ENCODE data around the gene SLC38A7. TPM values are rescaled to one million over a fixed set of nuclear protein-coding genes. Genes with fewer than 3 reads are reported as not detected.
"Not testable (repeated sequence)": the region's sequence is repeated elsewhere in the genome, so short reads cannot be mapped to it uniquely, and the experiment has no call there.

SLC38A7 gene
- polyA plus RNA-seq, 3 donors = 3.2 to 7.4 (median 4.5) TPM

GRCh38 chr16:58685084-58685449, 497 bp upstream of the SLC38A7 start:
- 74 to 89% (median 87%) methylated on average over 6 of the region's 6 CpGs for WGBS, 3 donors
- no peak overlapping the region for H3K27ac ChIP-seq (ENCODE audit: low read depth, low read length)

- 6% methylated on average over 3 of the region's 3 CpGs for WGBS, 3 donors
- no peak overlapping the region for H3K27ac ChIP-seq (ENCODE audit: low read depth, low read length)
Measured at GRCh38 chr16:58684001-58684353, 593 bp downstream of the SLC38A7 start.

- no peak overlapping the region for H3K27ac ChIP-seq (ENCODE audit: low read depth, low read length)
- 92 to 94% (median 93%) methylated on average over 16 of the region's 16 CpGs for WGBS, 3 donors
Measured at GRCh38 chr16:58679763-58680162, 4.8 kb downstream of the SLC38A7 start.

- WGBS, 3 donors = 68 to 74% (median 72%) methylated on average over 3 of the region's 3 CpGs
- no peak overlapping the region for H3K27ac ChIP-seq (ENCODE audit: low read depth, low read length)
Measured at GRCh38 chr16:58678716-58679115, 5.9 kb downstream of the SLC38A7 start.

GRCh38 chr16:58678269-58678668, 6.3 kb downstream of the SLC38A7 start:
- WGBS, 3 donors = 87 to 95% (median 95%) methylated on average over 4 of the region's 4 CpGs
- no peak overlapping the region for H3K27ac ChIP-seq (ENCODE audit: low read depth, low read length)

- WGBS, 3 donors = 92 to 97% (median 95%) methylated on average over 18 of the region's 18 CpGs
- no peak overlapping the region for H3K27ac ChIP-seq (ENCODE audit: low read depth, low read length)
Measured at GRCh38 chr16:58670946-58671583, 13.5 kb downstream of the SLC38A7 start.

GRCh38 chr16:58670177-58670576, 14.4 kb downstream of the SLC38A7 start:
- no peak overlapping the region for H3K27ac ChIP-seq (ENCODE audit: low read depth, low read length)

- WGBS, 3 donors = 80 to 83% (median 81%) methylated on average over 8 of the region's 8 CpGs
- no peak overlapping the region for H3K27ac ChIP-seq (ENCODE audit: low read depth, low read length)
Measured at GRCh38 chr16:58665200-58665599, 19.4 kb downstream of the SLC38A7 start.

- H3K27ac ChIP-seq (ENCODE audit: low read depth, low read length) = no peak overlapping the region
- WGBS, 3 donors = 35 to 40% (median 39%) methylated on average over 12 of the region's 12 CpGs
Measured at GRCh38 chr16:58661199-58661830, 23.3 kb downstream of the SLC38A7 start.

GRCh38 chr16:58659911-58660310, 24.7 kb downstream of the SLC38A7 start:
- H3K27ac ChIP-seq (ENCODE audit: low read depth, low read length) = not testable (repeated sequence)
- WGBS, 3 donors = 86 to 93% (median 86%) methylated on average over 11 of the region's 11 CpGs

- 69 to 90% (median 76%) methylated on average over 3 of the region's 3 CpGs for WGBS, 3 donors
Measured at GRCh38 chr16:58658796-58659211, 25.8 kb downstream of the SLC38A7 start.

GRCh38 chr16:58656899-58657298, 27.7 kb downstream of the SLC38A7 start:
- H3K27ac ChIP-seq (ENCODE audit: low read depth, low read length) = no peak overlapping the region
- 75 to 89% (median 82%) methylated on average over 4 of the region's 4 CpGs for WGBS, 3 donors

More at GRCh38 chr16:58658796-58659211, 25.8 kb downstream of the SLC38A7 start:
- no peak overlapping the region for H3K27ac ChIP-seq (ENCODE audit: low read depth, low read length)

- H3K27ac ChIP-seq (ENCODE audit: low read depth, low read length) = no peak overlapping the region
- WGBS, 3 donors = 33 to 95% (median 89%) methylated on average over 8 of the region's 8 CpGs
Measured at GRCh38 chr16:58655215-58655596, 29.4 kb downstream of the SLC38A7 start.

GRCh38 chr16:58654560-58655214, 29.9 kb downstream of the SLC38A7 start:
- H3K27ac ChIP-seq (ENCODE audit: low read depth, low read length) = no peak overlapping the region
- 57 to 84% (median 76%) methylated on average over 7 of the region's 7 CpGs for WGBS, 3 donors

GRCh38 chr16:58652741-58653140, 31.8 kb downstream of the SLC38A7 start:
- H3K27ac ChIP-seq (ENCODE audit: low read depth, low read length) = no peak overlapping the region
- WGBS, 3 donors = 31 to 47% (median 43%) methylated on average over 3 of the region's 3 CpGs

GRCh38 chr16:58651965-58652348, 32.6 kb downstream of the SLC38A7 start:
- 77 to 78% (median 78%) methylated on average over 3 of the region's 3 CpGs for WGBS, 3 donors
- H3K27ac ChIP-seq (ENCODE audit: low read depth, low read length) = no peak overlapping the region

GRCh38 chr16:58649707-58650106, 34.9 kb downstream of the SLC38A7 start:
- 56 to 86% (median 69%) methylated on average over 3 of the region's 3 CpGs for WGBS, 3 donors
- H3K27ac ChIP-seq (ENCODE audit: low read depth, low read length) = no peak overlapping the region

- 87 to 91% (median 89%) methylated on average over 4 of the region's 4 CpGs for WGBS, 3 donors
- H3K27ac ChIP-seq (ENCODE audit: low read depth, low read length) = no peak overlapping the region
Measured at GRCh38 chr16:58647107-58647506, 37.5 kb downstream of the SLC38A7 start.

- H3K27ac ChIP-seq (ENCODE audit: low read depth, low read length) = no peak overlapping the region
- 85 to 91% (median 88%) methylated on average over 8 of the region's 8 CpGs for WGBS, 3 donors
Measured at GRCh38 chr16:58644765-58645487, 39.6 kb downstream of the SLC38A7 start.
